ENCODE measurements around the gene TNFRSF1B. TPM values are rescaled to one million over a fixed set of nuclear protein-coding genes. Genes with fewer than 3 reads are reported as not detected.

TNFRSF1B gene
- total and polyA plus RNA-seq, 9 of the 15 experiments (the other 6 are each of a cell fraction or from before 2014, with no cell fraction given): 8.8 to 91.3 (median 36.0) TPM

DNA sequence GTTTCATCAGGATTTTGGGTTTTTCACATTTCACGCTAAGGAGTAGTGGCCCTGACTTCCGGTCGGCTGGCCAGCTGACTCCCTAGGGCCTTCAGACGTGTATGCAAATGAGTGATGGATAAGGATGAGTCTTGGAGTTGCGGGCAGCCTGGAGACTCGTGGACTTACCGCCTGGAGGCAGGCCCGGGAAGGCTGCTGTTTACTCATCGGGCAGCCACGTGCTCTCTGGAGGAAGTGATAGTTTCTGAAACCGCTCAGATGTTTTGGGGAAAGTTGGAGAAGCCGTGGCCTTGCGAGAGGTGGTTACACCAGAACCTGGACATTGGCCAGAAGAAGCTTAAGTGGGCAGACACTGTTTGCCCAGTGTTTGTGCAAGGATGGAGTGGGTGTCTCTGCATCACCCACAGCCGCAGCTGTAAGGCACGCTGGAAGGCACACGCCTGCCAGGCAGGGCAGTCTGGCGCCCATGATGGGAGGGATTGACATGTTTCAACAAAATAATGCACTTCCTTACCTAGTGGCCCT is 23.1 kb upstream of the TNFRSF1B start (continued):
- TF ChIP-seq, protein P1, sequence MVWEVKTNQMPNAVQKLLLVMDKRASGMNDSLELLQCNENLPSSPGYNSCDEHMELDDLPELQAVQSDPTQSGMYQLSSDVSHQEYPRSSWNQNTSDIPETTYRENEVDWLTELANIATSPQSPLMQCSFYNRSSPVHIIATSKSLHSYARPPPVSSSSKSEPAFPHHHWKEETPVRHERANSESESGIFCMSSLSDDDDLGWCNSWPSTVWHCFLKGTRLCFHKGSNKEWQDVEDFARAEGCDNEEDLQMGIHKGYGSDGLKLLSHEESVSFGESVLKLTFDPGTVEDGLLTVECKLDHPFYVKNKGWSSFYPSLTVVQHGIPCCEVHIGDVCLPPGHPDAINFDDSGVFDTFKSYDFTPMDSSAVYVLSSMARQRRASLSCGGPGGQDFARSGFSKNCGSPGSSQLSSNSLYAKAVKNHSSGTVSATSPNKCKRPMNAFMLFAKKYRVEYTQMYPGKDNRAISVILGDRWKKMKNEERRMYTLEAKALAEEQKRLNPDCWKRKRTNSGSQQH (CRISPR knock-in tag; IDR thresholded peaks at IDR 0.05): peak; percentile 51; the same call in 1 of the 2 replicates
- TF ChIP-seq, protein P2, sequence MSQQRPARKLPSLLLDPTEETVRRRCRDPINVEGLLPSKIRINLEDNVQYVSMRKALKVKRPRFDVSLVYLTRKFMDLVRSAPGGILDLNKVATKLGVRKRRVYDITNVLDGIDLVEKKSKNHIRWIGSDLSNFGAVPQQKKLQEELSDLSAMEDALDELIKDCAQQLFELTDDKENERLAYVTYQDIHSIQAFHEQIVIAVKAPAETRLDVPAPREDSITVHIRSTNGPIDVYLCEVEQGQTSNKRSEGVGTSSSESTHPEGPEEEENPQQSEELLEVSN (IDR thresholded peaks at IDR 0.05; ENCODE audit: borderline replicate concordance in 1 of 2, extremely low read depth in 1 of 2, insufficient read depth in 1 of 2, insufficient read length in 1 of 2, low read depth in 1 of 2, low read length in 1 of 2, poor library complexity in 1 of 2, severe bottlenecking in 1 of 2): peak; percentile 44 to 58
- TF ChIP-seq FOXK1 (CRISPR knock-in tag; IDR thresholded peaks at IDR 0.05; ENCODE audit: borderline replicate concordance) (peak; percentile 80; the same call in 1 of the 2 replicates), C11orf30 (IDR thresholded peaks at IDR 0.05; ENCODE audit: low read depth) (no peak), HCFC1 (IDR thresholded peaks at IDR 0.05; ENCODE audit: low read depth, low read length) (no peak), ZBTB12 (CRISPR knock-in tag; IDR thresholded peaks at IDR 0.05) (peak; percentile 16; the same call in 1 of the 2 replicates), ZFP91 (CRISPR knock-in tag; IDR thresholded peaks at IDR 0.05) (peak; percentile 47; the same call in 1 of the 2 replicates), ZNF143 (CRISPR knock-in tag; IDR thresholded peaks at IDR 0.05) (no peak), DMBX1 (CRISPR knock-in tag; IDR thresholded peaks at IDR 0.05; ENCODE audit: borderline replicate concordance) (peak; percentile 37; the same call in 1 of the 2 replicates), ZNF449 (CRISPR knock-in tag; IDR thresholded peaks at IDR 0.05) (no peak), NCOA4 (IDR thresholded peaks at IDR 0.05; ENCODE audit: partially characterized antibody) (no peak), CC2D1A (IDR thresholded peaks at IDR 0.05) (no peak), STAT5B (CRISPR knock-in tag; IDR thresholded peaks at IDR 0.05) (no peak), RBM17 (IDR thresholded peaks at IDR 0.05; ENCODE audit: borderline replicate concordance, low read depth, low read length) (no peak)
- TF ChIP-seq, protein P3, sequence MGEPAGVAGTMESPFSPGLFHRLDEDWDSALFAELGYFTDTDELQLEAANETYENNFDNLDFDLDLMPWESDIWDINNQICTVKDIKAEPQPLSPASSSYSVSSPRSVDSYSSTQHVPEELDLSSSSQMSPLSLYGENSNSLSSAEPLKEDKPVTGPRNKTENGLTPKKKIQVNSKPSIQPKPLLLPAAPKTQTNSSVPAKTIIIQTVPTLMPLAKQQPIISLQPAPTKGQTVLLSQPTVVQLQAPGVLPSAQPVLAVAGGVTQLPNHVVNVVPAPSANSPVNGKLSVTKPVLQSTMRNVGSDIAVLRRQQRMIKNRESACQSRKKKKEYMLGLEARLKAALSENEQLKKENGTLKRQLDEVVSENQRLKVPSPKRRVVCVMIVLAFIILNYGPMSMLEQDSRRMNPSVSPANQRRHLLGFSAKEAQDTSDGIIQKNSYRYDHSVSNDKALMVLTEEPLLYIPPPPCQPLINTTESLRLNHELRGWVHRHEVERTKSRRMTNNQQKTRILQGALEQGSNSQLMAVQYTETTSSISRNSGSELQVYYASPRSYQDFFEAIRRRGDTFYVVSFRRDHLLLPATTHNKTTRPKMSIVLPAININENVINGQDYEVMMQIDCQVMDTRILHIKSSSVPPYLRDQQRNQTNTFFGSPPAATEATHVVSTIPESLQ (CRISPR knock-in tag; IDR thresholded peaks at IDR 0.05): no peak
- TF ChIP-seq, protein P4, sequence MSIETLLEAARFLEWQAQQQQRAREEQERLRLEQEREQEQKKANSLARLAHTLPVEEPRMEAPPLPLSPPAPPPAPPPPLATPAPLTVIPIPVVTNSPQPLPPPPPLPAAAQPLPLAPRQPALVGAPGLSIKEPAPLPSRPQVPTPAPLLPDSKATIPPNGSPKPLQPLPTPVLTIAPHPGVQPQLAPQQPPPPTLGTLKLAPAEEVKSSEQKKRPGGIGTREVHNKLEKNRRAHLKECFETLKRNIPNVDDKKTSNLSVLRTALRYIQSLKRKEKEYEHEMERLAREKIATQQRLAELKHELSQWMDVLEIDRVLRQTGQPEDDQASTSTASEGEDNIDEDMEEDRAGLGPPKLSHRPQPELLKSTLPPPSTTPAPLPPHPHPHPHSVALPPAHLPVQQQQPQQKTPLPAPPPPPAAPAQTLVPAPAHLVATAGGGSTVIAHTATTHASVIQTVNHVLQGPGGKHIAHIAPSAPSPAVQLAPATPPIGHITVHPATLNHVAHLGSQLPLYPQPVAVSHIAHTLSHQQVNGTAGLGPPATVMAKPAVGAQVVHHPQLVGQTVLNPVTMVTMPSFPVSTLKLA (conservative IDR thresholded peaks at IDR 0.05): peak; percentile 97 to 98
